Limb (tissue), 2 donors: Measurements from ENCODE around the gene SMPD4.
"Not testable (repeated sequence)": the region's sequence is repeated elsewhere in the genome, so short reads cannot be mapped to it uniquely, and the experiment has no call there.

ENCODE experiments used
- DNase-seq, 2 donors: peaks; one replicate each; pipeline ENCODE4 v3.0.0-alpha.2; 2016; ENCODE audit errors: extremely low spot score in 2 of 2

SMPD4 gene, protein sequence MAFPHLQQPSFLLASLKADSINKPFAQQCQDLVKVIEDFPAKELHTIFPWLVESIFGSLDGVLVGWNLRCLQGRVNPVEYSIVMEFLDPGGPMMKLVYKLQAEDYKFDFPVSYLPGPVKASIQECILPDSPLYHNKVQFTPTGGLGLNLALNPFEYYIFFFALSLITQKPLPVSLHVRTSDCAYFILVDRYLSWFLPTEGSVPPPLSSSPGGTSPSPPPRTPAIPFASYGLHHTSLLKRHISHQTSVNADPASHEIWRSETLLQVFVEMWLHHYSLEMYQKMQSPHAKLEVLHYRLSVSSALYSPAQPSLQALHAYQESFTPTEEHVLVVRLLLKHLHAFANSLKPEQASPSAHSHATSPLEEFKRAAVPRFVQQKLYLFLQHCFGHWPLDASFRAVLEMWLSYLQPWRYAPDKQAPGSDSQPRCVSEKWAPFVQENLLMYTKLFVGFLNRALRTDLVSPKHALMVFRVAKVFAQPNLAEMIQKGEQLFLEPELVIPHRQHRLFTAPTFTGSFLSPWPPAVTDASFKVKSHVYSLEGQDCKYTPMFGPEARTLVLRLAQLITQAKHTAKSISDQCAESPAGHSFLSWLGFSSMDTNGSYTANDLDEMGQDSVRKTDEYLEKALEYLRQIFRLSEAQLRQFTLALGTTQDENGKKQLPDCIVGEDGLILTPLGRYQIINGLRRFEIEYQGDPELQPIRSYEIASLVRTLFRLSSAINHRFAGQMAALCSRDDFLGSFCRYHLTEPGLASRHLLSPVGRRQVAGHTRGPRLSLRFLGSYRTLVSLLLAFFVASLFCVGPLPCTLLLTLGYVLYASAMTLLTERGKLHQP

DNA sequence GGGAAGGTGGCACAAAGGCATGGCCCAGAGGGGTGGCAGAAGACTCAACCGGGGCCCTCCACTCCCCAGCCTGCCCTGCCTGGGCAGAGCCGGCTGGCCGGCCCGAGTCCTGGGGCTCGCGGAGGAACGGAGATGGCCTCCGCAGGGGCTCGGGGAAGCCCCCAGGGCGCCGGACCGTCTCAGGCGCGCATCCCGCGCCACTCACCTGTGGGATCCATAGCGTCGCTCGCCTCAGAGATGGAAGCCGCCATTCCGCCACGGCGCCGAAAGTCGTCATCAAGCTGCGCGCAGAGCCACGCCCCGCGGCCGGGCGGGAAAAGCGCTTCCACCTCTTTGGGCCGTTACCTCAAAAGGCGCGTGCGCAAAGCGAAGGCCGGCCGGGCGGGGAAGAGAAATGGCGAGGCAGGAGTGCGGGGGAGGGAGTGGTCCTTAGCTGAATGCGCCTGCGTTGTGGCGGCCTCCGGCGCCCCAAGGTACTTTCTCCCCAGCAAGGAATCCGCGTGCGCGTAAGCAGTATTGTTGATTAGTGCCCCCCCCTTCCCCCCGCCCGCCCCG, at the start of gene SMPD4:
TSS of gene SMPD4 (minus strand) at position 278 of the 555 bp plus-strand sequence. CDS start 5,010 bp downstream, outside the sequence.
- peak; percentile 96 to 99 for DNase-seq

DNA sequence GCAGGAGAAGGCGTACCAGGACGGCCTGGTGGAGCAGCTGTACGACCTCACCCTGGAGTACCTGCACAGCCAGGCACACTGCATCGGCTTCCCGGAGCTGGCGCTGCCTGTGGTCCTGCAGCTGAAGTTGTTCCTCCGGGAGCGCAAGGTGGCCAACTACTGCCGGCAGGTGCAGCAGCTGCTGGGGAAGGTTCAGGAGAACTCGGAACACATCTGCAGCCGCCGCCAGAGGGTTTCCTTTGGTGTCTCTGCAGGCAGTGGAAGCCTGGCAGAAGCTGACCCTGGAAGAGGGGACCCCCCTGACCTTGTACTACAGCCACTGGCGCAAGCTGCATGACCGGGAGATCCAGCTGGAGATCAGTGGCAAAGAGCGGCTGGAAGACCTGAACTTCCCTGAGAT, 49.5 kb upstream of the SMPD4 start:
- not testable (repeated sequence) for DNase-seq

DNA sequence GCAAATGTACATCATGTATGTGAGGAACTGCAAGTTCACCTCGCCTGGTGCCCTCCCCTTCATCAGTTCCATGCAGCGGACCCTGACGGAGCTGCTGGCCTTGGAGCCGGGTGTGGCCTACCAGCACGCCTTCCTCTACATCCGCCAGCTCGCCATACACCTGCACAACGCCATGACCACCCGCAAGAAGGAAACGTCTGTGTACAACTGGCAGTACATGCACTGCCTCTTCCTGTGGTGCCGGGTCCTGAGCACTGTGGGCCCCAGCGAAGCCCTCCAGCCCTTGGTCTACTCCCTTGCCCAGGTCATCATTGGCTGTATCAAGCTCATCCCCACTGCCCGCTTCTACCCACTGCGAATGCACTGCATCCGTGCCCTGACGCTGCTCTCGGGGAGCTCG, 49.0 kb upstream of the SMPD4 start:
- DNase-seq, result not testable (repeated sequence)

DNA sequence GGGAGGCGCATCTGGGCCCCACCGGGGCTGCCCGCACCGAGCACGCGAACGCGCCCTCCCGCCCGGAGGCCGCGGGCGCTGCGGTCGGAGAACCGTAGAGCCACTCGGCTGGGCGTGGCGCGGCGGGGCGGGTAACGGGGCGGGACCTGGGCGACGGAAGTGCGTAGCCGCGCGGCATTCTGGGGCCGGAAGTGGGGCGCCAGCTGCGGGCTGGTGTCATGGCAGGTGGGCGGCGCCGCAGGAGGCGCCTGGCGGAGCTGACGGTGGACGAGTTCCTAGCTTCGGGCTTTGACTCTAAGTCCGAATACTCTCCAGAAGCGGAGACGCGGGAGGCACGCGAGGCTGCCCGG, 47.7 kb upstream of the SMPD4 start:
- not testable (repeated sequence) for DNase-seq

DNA sequence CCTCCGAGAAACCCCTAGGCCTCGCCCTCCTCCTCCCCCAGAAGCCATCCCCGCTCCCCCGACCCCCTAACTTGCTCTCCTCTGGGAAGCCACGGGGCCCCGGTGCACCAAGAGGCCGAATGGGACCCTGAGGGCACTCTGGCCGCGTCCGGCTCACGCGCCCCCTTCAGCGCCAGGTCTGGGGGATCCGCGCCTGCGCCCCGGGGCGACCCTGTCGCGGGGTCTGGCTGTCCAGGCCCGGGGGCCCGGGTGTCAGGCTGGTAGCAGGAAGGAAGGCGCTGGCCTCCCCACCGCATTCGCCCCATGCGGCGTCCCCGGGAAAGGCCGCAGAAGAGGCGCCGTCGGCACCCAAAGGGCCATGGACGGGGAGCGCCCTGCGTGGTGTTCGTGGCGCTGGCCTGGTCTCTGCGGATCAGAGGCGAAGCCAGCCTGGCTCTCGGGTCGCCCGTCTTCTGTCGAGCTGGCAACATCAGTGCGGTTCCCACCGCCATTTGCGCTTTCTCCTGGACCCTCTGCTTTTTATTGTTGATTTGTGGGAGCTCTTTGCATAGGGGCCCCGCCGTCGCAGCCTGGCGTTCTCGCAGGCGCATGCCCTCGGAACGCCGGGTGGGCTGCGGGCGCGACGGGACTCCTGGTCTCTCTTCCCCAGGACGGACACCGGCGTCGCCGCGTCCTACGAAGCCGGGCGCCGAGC, 47.2 kb upstream of the SMPD4 start:
- not testable (repeated sequence) for DNase-seq

DNA sequence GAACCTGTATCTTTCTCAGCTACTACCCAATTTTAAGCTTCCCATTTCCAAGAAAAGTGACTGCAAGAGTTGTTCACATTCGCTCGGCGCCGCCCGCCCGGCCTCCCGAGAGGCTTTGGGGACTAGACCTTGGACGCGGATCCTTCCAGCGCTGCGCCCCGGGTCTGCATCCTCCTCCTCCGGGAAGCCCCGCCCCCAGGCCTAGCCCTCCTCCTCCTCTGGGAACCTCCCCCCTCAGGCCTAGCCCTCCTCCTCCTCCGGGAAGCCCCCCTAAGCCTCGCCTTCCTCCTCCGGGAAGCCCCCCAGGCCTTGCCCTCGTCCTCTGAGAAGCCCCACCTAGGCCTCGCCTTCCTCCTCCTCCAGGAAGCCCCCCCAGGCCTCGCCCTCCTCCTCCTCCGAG, 46.6 kb upstream of the SMPD4 start:
- DNase-seq, result not testable (repeated sequence)

DNA sequence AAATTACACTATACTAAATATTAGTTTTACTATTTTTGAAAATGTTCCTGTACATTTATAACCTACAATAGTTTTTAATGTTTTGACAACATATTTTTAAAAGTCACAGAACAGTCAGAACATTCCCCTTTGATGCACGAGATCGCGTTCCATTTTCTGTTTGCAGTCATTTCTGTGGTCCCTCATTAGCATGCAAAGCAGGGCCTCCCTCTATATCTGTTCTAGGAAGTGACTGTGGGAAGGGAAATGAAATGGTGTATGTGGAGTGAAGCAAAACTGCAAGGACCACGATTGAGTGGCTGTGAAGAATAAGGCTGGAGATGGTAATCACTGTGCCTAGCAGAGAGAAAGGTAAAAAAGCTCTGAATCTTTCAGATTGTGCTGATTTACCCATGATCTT, 41.1 kb upstream of the SMPD4 start:
- DNase-seq, result not testable (repeated sequence)

DNA sequence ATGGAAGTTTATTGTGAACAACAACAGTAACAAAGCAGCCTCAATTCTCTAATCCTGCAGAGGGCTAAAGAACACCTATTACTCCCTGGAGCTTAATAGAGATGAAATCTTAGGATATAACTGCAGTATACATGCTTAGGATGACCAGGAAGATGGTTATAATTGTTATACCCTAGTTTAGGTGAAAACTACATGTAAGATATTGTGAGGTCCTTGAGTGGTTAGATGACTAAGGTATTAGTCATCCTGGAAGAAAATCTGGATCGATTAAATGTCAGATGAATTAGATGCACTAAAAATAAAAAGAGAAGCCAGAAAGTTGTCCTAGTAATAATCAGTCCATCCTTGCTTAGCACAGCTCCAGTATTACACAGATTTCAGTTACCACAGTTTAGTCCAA, 39.1 kb upstream of the SMPD4 start:
- not testable (repeated sequence) for DNase-seq

DNA sequence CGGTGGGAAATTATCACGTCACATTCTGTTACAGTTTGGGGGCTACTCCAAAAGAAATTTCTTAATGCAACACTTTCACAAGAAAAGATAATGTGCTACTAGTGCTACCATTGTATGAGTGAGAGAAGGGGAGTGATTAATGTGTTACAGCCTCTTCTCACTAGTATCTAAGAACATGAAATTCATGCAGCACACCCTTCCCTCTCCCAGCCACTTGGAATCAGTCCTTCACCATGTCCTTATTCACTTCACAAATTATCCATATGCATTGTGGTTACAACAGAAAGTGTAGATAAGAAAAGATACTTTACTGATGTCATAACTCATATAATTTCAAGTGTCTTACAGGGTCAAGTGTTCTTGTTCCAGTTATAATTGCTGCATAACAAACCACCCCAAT, 37.7 kb upstream of the SMPD4 start:
- not testable (repeated sequence) for DNase-seq

DNA sequence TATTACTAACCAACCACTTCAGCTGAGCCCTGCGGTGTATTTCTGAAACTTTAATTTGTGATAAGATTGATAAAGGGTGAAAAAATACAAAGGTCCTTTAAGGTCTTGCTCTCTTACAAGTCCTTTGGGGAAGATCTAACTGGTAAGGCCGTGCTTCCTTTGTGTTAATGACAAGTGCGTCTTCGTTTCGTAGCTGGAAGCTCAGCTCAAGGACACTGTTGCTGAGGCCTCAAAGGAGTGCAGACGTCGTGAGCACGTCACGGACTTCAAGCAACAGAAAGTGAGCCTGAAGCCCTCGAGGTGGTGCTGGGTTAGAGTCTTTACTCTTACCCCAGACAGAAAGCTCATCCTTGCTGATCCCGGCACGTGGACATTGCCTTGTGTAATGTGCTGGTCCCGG, 25.6 kb upstream of the SMPD4 start:
- not testable (repeated sequence) for DNase-seq

DNA sequence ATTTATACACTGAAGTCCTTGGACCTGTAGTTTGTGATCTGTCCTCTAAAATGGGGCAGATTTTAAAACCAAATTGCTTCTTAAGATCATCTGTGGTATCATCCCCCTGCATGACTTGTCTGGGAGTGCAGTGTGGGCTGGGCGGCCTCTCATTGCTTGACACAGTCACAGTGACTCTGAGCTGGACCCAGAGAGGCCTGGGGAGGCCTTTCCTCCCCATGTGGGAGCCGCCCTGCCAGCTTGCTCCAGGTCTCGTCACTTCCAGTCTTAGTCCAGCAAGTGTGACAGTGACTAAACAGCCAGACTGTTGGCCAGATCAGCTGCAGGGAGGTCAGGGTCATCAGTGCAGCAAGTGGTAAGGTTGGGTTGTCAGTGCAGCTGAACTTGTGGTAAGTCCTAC, 21.7 kb upstream of the SMPD4 start:
- not testable (repeated sequence) for DNase-seq

DNA sequence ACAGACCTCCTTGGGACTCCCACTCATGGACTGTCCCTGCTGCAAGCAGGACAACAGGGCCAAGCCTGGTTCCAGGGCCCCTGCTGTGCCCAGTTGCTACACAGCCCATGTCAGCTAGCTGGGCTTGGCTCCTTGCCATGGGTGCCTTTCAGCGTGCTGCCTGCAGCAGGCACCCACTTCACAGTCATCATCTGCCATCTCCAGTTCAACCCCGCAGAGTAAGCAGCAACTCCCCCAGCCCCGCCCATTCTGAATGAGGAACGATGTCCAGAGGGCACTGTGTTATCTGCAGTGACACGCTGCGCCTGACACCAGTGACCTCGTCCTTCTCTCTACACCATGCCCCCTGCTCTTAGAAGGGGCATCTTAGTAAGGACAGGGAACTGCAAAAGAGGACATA, 21.1 kb upstream of the SMPD4 start:
- DNase-seq, result not testable (repeated sequence)

DNA sequence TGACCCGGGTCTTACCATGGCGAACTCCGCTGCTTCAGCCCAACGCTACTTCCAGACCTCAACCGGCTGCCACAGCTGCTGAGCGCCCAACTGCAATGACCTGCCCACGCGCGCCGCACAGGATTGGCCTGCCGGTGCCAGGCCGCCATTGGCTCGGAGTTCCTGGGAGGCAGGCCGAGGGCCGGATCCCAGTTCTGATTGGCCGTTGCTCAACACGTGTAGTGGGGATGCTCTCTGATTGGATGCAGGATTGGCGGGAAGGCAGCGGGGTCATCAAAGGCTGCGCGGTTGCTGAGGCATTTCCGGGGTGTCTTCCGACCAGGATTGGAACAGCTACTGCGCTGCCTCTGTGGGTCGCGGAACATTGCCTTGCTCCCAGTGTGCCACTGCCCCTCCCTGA, 16.9 kb upstream of the SMPD4 start, which contains the start of gene TUBA3E:
TSS of gene TUBA3E (minus strand) at position 97 of the 400 bp plus-strand sequence. CDS start at position 18, 79 bp downstream.
- no peak for DNase-seq

DNA sequence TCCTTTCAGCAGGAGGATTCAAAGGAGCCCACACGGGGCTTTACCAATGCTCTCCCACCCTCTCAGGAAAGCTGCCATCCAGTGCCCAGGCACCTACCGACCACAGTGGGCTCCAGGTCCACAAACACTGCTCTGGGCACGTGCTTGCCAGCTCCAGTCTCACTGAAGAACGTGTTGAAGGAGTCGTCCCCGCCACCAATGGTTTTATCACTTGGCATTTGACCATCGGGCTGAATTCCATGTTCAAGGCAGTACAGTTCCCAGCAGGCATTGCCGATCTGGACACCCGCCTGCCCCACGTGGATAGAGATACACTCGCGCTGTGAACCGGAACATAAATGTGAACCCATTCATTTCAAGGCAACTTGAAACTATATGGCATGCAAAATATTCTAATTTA, 14.7 kb upstream of the SMPD4 start:
- DNase-seq, result not testable (repeated sequence)

DNA sequence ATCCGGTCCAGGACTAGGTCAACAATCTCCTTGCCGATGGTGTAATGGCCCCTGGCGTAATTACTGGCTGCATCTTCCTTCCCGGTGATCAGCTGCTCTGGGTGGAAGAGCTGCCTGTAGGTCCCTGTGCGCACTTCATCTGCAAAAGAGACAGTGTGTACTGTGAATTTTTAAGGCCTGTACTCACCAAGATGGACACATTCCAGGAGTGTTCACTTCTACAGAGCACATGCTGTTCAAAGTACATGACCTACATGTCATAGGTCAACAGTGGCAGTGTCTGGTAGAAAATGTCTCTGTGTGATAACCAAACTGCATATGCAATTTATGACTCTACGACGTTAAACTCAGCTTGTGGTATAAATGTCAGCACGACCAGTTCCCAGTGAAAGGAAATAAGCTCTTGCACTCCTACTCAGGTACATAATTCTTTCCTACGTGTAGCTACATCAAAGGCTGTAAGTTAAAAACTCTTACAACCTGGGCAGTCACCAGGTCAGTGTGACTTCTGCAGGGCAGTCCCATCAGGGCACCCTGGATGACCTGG, 13.8 kb upstream of the SMPD4 start:
- not testable (repeated sequence) for DNase-seq

DNA sequence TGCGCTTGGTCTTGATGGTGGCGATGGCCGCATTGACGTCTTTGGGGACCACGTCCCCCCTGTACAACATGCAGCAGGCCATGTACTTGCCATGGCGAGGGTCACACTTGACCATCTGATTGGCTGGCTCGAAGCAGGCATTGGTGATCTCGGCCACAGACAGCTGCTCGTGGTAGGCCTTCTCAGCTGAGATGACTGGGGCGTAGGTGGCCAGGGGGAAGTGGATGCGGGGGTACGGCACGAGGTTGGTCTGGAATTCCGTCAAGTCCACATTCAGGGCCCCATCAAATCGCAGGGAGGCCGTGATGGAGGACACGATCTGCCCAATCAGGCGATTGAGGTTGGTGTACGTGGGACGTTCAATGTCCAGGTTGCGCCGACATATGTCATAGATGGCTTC, 12.4 kb upstream of the SMPD4 start:
- not testable (repeated sequence) for DNase-seq

DNA sequence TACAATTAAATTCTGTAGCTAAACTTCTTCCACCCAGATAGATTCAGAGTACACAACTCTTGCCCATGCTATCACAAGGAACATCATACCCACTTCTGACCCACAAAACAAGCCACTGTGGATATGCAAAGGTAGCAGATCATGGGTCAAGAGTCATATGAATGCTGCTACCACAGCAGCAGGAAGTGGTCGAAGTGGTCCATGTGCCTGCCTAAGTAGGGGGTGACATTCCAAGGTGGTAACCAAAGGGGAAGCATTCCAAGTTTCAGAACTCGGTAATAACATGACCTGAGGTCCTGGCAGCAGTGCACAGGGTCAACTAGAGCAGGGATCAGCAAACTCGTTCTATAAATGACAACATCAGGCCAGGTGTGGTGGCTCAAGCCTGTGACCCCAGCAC, 11.0 kb upstream of the SMPD4 start:
- DNase-seq, result not testable (repeated sequence)

DNA sequence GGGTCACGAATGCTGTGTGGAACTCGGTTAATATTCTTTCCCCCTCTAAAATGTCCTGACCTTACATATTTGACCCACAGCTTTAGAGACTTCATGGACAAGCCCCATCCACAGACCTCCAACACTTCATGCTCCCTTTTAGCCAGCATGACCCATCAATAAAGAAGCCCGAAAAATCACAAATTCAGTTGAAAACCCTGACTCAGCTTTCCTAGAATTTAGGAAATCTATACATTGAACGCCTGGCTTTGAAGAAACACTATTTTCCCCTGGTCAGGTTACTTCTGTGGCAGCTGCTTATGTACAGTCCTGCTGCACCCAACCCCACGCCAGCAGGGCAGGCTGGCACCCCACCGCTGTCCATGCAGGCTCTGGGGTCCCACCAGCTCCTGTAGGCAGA, 9.9 kb upstream of the SMPD4 start:
- DNase-seq, result not testable (repeated sequence)

DNA sequence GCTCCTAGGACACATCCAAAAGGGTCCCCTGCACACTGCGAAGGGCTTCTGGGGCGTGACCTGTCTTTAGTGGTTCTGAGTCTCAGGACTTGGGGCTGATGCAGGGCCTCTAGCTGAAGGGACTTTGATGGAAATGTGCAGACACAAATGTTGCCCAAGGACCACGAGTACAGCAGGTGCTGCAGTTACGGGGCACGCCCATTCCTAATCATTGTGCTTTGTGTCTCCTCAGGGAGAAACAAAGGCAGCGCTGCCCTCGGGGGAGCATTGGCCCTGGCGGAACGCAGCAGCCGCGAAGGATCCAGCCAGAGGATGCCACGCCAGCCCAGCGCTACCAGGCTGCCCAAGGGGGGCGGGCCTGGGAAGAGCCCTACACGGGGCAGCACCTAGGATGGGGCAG, 8.8 kb upstream of the SMPD4 start:
- DNase-seq, result no peak

DNA sequence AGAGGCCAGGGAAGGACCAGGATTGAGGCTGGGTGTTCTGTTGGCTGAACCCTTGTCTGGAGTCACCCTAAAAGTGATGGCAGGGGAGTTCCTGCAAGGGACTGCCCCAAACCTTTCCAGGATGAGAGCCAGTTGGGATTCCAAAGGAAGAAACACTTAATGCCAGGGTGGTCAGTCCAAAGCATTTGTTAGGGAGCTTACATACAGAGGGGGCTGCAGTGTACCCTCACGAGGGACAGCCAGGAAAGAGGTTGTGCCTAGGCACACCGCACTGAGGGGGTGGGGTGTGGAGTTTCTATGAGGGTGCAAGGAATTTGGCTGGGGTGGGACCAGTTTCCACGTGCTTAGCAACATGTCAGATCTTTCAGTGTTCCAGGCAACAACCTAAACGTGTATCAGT, 7.6 kb upstream of the SMPD4 start:
- not testable (repeated sequence) for DNase-seq
